ENCODE results near the gene VSIG1. TPM values are rescaled to one million over a fixed set of nuclear protein-coding genes. Genes with fewer than 3 reads are reported as not detected.

The VSIG1 gene
- total RNA-seq, 1 experiment from 2014 or later = not detected

DNA sequence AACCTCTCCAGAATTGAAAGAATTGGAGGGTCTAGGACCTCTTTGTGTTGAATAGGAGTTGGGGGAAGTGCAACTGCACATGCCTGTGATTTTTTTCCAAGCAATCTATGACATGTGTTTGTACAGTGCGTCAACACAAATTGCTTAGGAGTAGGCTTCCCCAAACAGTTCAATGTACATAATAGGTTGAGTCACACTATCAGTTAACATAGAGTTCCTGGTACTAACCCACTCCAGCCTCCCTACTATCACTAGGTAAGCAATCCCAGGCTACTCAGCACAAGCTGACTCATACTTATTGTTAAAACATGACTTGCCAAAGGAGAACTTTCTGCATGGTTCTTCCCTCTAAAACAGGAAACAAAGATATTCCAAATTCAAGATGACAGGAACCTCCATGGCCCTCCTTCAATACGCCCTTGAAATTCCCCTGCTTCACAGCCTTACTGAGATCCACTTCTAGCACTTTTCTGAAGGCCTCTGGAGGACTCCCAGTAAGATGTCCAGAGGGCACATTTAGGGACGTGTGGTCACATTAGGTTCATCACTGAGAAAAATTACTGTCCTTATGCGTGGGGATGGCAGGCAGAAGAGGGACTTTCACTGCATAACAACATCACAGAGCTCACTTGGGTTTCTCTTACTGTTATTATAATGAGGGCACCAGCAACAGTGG is 8.4 kb upstream of the VSIG1 start:
- BruUV-seq (replicated peaks) = no TSS peak
- 0 out of 2 replicates have a peak overlapping the region, but pooled peaks have one; percentile 48 for H2AFZ ChIP-seq
- no peaks in the 10 kb centered on the region for H3K36me3 ChIP-seq (ENCODE audit: low read depth)
- no peaks in the 10 kb centered on the region for H3K27me3 ChIP-seq (ENCODE audit: insufficient read depth, low read depth)
- TF ChIP-seq, protein P1, sequence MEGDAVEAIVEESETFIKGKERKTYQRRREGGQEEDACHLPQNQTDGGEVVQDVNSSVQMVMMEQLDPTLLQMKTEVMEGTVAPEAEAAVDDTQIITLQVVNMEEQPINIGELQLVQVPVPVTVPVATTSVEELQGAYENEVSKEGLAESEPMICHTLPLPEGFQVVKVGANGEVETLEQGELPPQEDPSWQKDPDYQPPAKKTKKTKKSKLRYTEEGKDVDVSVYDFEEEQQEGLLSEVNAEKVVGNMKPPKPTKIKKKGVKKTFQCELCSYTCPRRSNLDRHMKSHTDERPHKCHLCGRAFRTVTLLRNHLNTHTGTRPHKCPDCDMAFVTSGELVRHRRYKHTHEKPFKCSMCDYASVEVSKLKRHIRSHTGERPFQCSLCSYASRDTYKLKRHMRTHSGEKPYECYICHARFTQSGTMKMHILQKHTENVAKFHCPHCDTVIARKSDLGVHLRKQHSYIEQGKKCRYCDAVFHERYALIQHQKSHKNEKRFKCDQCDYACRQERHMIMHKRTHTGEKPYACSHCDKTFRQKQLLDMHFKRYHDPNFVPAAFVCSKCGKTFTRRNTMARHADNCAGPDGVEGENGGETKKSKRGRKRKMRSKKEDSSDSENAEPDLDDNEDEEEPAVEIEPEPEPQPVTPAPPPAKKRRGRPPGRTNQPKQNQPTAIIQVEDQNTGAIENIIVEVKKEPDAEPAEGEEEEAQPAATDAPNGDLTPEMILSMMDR (conservative IDR thresholded peaks at IDR 0.05) = no peak
- TF ChIP-seq EZH2 (IDR thresholded peaks at IDR 0.05; ENCODE audit: low read depth) = no peak
- peak overlapping the region; percentile 43 for H3K4me2 ChIP-seq
- intact Hi-C loops (cut with micrococcal nuclease; ENCODE audit: unreplicated experiment) = no loop called here
- no peak overlapping the region for H3K4me3 ChIP-seq
- CTCF ChIA-PET = interaction anchor here (0.7 to 1.2 kb wide), 2 partner anchors 26 to 35 kb away, joined by 3 read pairs; no protein-coding TSS in a partner anchor
- H3F3A ChIP-seq (ENCODE audit: insufficient read depth, low read depth) = peaks cover 21% of the 10 kb centered on the region
- no peaks in the 10 kb centered on the region for H4K20me1 ChIP-seq (ENCODE audit: insufficient read depth)
- peak; percentile 43 to 99 for DNase-seq
- peak overlapping the region; percentile 84 for H3K27ac ChIP-seq
- H3K9me3 ChIP-seq (ENCODE audit: insufficient read depth, low read depth) = no peaks in the 10 kb centered on the region; the same call in 1 of the 2 replicates
- POLR2A ChIA-PET (ENCODE audit: unreplicated experiment) = no interaction called here
- no peaks in the 10 kb centered on the region for H3K9me2 ChIP-seq (ENCODE audit: insufficient read depth)
- H3K79me2 ChIP-seq (ENCODE audit: low read depth) = no peaks in the 10 kb centered on the region
- peaks cover 29% of the 10 kb centered on the region for H3K4me1 ChIP-seq (replicated peaks; ENCODE audit: insufficient read depth)

DNA sequence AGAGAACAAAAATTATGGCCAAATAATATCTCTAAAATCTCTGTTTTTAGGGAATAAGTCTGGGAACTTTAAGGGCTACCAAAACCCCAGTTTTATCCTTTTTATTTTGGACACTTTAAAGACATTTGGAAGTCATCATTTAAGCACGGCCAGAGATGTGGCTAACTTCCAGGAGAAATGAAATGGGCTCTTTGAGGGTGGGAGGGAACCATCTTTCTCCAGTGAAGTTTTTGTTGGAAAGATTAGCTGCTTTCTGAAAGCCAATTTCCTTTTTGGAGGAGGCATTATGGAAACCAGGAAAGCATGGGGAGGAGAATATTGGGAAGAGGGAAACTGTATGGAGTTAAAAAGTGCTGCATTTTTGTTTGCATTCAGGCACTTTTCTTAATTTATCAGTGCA is 4.8 kb downstream of the VSIG1 start:
- DNase-seq = no peak
- BruUV-seq (replicated peaks) = no TSS peak
- Histone ChIP-seq H4K20me1 (ENCODE audit: insufficient read depth) (no peaks in the 10 kb centered on the region), H3K4me1 (replicated peaks; ENCODE audit: insufficient read depth) (no peaks in the 10 kb centered on the region), H3K27me3 (ENCODE audit: insufficient read depth, low read depth) (no peaks in the 10 kb centered on the region), H3K4me3 (no peak overlapping the region), H3K79me2 (ENCODE audit: low read depth) (no peaks in the 10 kb centered on the region), H3K4me2 (no peak overlapping the region), H2AFZ (0 out of 2 replicates have a peak overlapping the region, but pooled peaks have one; percentile 11), H3K27ac (no peak overlapping the region), H3K36me3 (ENCODE audit: low read depth) (no peaks in the 10 kb centered on the region), H3K9me3 (ENCODE audit: insufficient read depth, low read depth) (no peaks in the 10 kb centered on the region), H3K9me2 (ENCODE audit: insufficient read depth) (no peaks in the 10 kb centered on the region), H3F3A (ENCODE audit: insufficient read depth, low read depth) (no peaks in the 10 kb centered on the region)
- POLR2A ChIA-PET (ENCODE audit: unreplicated experiment) = no interaction called here
- TF ChIP-seq, protein P1 (conservative IDR thresholded peaks at IDR 0.05) = no peak
- no peak for TF ChIP-seq EZH2 (IDR thresholded peaks at IDR 0.05; ENCODE audit: low read depth)
- CTCF ChIA-PET = no interaction called here
- intact Hi-C loops (cut with micrococcal nuclease; ENCODE audit: unreplicated experiment) = no loop called here

DNA sequence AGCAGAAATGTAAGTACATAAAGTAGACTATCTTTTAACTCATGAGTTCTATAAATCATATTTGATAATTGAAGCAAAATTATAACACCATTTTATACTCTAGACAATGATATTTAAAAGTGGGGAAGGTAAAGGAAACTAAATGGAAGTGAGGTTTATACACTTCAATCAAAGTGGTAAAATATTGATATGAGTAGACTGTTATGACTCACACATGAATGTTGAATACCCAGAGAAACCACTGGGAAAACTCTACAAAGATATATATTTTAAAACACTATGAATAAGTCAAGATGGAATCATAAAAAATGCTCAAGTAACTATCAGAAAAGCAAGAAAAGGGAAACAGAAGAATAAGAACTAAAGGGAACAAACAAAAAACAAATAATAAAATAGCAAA is 8.4 kb downstream of the VSIG1 start:
- TF ChIP-seq EZH2 (IDR thresholded peaks at IDR 0.05; ENCODE audit: low read depth) = no peak
- TF ChIP-seq, protein P1 (conservative IDR thresholded peaks at IDR 0.05) = no peak
- no TSS peak for BruUV-seq (replicated peaks)
- H3F3A ChIP-seq (ENCODE audit: insufficient read depth, low read depth) = no peaks in the 10 kb centered on the region
- no peak overlapping the region for H3K4me2 ChIP-seq
- intact Hi-C loops (cut with micrococcal nuclease; ENCODE audit: unreplicated experiment) = no loop called here
- no peak overlapping the region for H2AFZ ChIP-seq
- no peaks in the 10 kb centered on the region for H3K36me3 ChIP-seq (ENCODE audit: low read depth)
- no peaks in the 10 kb centered on the region for H3K4me1 ChIP-seq (replicated peaks; ENCODE audit: insufficient read depth)
- no peak for DNase-seq
- CTCF ChIA-PET = no interaction called here
- H3K4me3 ChIP-seq = no peak overlapping the region
- no peaks in the 10 kb centered on the region for H4K20me1 ChIP-seq (ENCODE audit: insufficient read depth)
- no peaks in the 10 kb centered on the region for H3K9me2 ChIP-seq (ENCODE audit: insufficient read depth)
- no peaks in the 10 kb centered on the region for H3K79me2 ChIP-seq (ENCODE audit: low read depth)
- H3K27me3 ChIP-seq (ENCODE audit: insufficient read depth, low read depth) = no peaks in the 10 kb centered on the region
- POLR2A ChIA-PET (ENCODE audit: unreplicated experiment) = no interaction called here
- no peak overlapping the region for H3K27ac ChIP-seq
- 0 out of 2 replicates have a peak, but pooled peaks cover 4% of the 10 kb centered on the region for H3K9me3 ChIP-seq (ENCODE audit: insufficient read depth, low read depth)
